ENCODE measurements around the gene CEP170B. TPM values are rescaled to one million over a fixed set of nuclear protein-coding genes. Genes with fewer than 3 reads are reported as not detected.

Gene CEP170B
- total and polyA plus RNA-seq, 2 donors (not counting 3 experiments of a cell fraction or from before 2014, with no cell fraction given), result 13.9 to 38.6 TPM

DNA sequence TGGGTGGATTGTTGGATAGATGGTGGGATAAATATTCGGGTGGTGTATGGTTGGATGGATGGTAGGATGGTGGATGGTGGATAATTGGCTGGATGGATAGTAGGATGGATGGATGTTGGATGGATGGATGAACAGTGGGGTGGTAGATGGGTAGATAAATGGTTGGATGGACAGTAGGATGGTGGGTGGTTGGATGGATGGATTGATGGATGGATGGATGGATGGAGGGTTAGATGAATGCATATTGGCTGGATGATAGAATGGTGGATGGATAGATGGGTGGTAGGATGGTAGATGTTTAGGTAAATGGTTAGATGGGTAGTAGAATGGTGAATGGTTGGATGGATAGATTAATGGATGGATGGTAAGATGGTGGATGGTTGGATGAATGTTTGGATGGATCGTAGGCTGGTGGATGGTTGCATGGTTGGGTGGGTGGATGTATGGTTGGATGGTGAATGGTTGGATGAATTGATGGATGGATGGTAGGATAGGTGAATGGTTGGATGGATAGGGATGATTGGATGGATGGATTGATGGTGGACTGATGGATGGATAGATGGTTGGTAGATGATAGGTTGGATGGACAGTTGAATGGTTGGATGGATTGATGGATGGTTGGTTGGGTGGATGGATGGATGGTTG lies 40.6 kb upstream of the CEP170B start:
- Histone ChIP-seq H3K79me2 (ENCODE audit: control insufficient read depth, insufficient read depth, low read length) (no peaks in the 10 kb centered on the region), H2AFZ (ENCODE audit: low read depth, low read length) (no peak overlapping the region), H3K4me1 (ENCODE audit: control insufficient read depth, extremely low read depth, insufficient read depth, low read length) (peaks cover 10% of the 10 kb centered on the region), H3K4me2 (ENCODE audit: insufficient read depth, low read length) (no peak overlapping the region), H3K36me3 (ENCODE audit: control insufficient read depth in 2 of 2, extremely low read depth in 1 of 2, insufficient read depth in 2 of 2, low read length in 2 of 2) (no peaks in the 10 kb centered on the region), H3K9me3 (replicated peaks; ENCODE audit: control insufficient read depth, insufficient read depth, low read length) (no peaks in the 10 kb centered on the region), H3K9me1 (replicated peaks; ENCODE audit: control insufficient read depth, extremely low read depth, insufficient read depth, low read length) (no peaks in the 10 kb centered on the region), H3K9ac (replicated peaks; ENCODE audit: extremely low read depth, insufficient read depth, low read length) (no peak overlapping the region), H4K20me1 (replicated peaks; ENCODE audit: control insufficient read depth, extremely low read depth, insufficient read depth, low read length) (no peaks in the 10 kb centered on the region), H3K27ac (ENCODE audit: insufficient read depth, low read depth, low read length) (no peak overlapping the region), H3K4me3 (replicated peaks in 1 of 3; ENCODE audit: insufficient read depth in 1 of 3, low read depth in 1 of 3, low read length in 3 of 3) (no peak overlapping the region), H3K27me3 (ENCODE audit: control insufficient read depth in 2 of 2, insufficient read depth in 2 of 2, low read length in 2 of 2) (no peaks in the 10 kb centered on the region)
- ChIA-PET CTCF (interaction anchor here (3.9 kb wide), 1 partner anchor 55 kb away, joined by 117 read pairs; no protein-coding TSS in a partner anchor), POLR2A (no interaction called here)
- TF ChIP-seq, protein P1, sequence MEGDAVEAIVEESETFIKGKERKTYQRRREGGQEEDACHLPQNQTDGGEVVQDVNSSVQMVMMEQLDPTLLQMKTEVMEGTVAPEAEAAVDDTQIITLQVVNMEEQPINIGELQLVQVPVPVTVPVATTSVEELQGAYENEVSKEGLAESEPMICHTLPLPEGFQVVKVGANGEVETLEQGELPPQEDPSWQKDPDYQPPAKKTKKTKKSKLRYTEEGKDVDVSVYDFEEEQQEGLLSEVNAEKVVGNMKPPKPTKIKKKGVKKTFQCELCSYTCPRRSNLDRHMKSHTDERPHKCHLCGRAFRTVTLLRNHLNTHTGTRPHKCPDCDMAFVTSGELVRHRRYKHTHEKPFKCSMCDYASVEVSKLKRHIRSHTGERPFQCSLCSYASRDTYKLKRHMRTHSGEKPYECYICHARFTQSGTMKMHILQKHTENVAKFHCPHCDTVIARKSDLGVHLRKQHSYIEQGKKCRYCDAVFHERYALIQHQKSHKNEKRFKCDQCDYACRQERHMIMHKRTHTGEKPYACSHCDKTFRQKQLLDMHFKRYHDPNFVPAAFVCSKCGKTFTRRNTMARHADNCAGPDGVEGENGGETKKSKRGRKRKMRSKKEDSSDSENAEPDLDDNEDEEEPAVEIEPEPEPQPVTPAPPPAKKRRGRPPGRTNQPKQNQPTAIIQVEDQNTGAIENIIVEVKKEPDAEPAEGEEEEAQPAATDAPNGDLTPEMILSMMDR (IDR thresholded peaks at IDR 0.05; ENCODE audit: extremely low read depth in 1 of 2, insufficient read depth in 1 of 2, low read depth in 1 of 2, low read length in 2 of 2), result no peak
- TF ChIP-seq POLR2AphosphoS5 (IDR thresholded peaks at IDR 0.05; ENCODE audit: insufficient read depth, low read depth, low read length) (no peak), MYC (IDR thresholded peaks at IDR 0.05; ENCODE audit: low read depth, low read length) (no peak)
- TF ChIP-seq, protein P2, sequence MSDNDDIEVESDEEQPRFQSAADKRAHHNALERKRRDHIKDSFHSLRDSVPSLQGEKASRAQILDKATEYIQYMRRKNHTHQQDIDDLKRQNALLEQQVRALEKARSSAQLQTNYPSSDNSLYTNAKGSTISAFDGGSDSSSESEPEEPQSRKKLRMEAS (IDR thresholded peaks at IDR 0.05; ENCODE audit: insufficient read depth, insufficient read length), result no peak
- dilution Hi-C loops (cut with MboI; ENCODE audit: extremely low pct_ligation_motif_present, low sequenced_read_pairs), result no loop called here
- BruUV-seq (replicated peaks), result no TSS peak
- DNase-seq (ENCODE audit: low read depth, low spot score) (no peak), FAIRE-seq (no peak)
- intact Hi-C loops (cut with micrococcal nuclease), result no loop called here
